NK-92 treated with Interleukin-12 subunit alpha and Interleukin-12 subunit beta, amount 100 ng/mL, for 24 hours (cell line): ENCODE measurements around the gene PLA2G1B.

Source experiments
- DNase-seq: peaks from one replicate; lab custom pipeline; 2025; lab: John Stamatoyannopoulos, UW

PLA2G1B gene

DNA sequence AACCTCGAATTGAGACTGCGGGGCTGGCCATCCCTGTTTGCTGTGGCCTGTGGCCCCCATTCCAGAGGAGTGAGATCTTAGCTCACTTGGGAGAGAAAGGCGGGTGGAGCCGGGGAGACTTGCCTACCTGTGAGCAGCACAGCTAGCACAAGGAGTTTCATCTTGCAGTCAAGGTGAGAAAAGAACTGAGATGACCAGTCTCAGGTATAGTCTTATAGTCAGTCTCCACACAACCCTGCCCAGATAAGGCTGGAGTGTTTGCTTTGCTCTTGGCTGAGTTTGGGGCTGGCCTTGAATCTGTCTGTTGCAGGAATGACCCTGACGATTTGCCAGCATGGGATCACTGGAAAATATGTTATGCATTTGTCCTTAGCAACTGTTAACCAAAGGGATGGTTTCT is at the start of gene PLA2G1B:
PLA2G1B (minus strand) TSS at position 187 of the 400 bp plus-strand sequence; CDS start at position 161, 26 bp downstream.
- no peak for DNase-seq

DNA sequence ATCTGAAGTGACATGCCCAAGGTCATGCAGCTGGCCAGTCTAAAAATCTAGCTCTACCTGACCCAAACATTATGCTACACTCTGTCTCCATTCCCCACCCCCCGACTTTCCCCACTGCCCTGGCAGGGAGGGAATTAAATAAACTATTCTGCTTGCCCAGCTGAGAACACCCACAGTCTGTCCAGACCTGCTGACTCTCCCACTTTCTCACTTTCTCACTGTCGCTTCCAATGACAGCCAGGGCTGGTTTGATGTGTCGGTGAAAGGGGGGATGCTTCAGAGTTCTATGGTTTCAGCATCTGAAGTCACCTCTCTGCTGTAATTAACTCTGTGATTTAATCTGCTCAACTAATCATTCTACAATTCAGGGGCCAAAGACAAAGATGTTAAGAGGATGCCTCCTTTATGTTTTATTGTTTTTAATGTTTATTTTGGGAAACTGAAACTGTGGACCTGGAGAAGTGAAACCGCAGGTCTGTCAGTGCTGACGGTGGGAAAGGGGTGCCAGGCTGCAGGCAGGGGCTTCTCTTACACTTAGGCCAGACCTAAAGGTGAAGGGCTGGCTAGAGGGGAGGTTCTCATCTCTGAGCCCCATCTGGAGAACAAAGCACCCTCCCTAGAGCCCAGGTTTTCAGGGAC is 49.5 kb upstream of the PLA2G1B start:
- DNase-seq = no peak

DNA sequence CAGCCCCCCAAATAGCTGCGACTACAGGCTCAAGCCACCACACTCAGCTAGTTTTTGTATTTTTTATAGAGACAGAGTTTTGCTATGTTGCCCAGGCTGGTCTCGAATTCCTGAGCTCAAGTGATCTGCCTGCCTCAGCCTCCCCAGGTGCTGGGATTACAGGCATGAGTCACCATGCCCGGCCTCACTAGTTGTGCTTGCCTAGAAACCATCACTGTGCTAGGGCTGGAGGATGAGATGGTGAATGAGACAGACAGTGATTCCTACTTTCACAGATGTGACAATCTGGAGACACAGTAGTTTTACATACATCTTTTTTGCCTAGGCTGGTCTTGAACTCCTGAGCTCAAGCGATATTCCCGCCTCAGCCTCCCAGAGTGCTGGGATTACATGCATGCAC is 48.8 kb upstream of the PLA2G1B start:
- DNase-seq = no peak

DNA sequence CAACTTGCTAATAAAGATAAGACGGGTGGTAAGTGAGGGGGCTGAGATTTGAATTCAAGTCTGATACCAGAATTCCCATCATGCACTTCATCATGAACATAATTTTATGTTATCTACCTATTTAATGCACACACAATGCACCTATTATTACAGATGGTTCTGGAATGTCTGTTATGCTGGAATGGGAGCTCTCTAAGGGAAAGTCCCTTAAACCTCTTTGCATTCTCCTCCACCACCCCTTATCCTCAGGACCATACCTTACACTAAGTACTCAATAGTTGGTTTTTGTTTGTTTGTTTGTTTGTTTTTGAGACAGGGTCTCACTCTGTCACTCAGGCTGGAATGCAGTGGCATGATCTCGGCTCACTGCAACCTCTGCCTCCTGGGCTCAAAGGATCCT is 48.4 kb upstream of the PLA2G1B start:
- no peak for DNase-seq

DNA sequence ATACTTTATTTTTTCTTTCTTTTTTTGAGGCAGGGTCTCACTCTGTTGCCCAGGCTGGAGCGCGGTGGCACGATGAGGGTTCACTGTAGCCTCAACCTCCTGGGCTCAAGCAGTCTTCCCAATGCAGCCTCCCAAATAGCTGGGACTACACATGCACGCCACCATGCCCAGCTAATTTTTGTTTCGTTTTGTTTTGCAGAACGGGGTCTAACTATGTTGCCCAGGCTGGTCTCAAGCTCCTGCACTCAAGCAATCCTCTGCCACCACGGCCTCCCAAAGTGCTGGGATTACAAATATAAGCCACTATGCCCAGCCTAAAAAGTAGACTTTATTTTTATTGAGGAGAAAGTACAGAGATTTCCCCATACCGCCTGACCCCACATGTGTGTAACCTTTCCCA is 46.1 kb upstream of the PLA2G1B start:
- DNase-seq = no peak

DNA sequence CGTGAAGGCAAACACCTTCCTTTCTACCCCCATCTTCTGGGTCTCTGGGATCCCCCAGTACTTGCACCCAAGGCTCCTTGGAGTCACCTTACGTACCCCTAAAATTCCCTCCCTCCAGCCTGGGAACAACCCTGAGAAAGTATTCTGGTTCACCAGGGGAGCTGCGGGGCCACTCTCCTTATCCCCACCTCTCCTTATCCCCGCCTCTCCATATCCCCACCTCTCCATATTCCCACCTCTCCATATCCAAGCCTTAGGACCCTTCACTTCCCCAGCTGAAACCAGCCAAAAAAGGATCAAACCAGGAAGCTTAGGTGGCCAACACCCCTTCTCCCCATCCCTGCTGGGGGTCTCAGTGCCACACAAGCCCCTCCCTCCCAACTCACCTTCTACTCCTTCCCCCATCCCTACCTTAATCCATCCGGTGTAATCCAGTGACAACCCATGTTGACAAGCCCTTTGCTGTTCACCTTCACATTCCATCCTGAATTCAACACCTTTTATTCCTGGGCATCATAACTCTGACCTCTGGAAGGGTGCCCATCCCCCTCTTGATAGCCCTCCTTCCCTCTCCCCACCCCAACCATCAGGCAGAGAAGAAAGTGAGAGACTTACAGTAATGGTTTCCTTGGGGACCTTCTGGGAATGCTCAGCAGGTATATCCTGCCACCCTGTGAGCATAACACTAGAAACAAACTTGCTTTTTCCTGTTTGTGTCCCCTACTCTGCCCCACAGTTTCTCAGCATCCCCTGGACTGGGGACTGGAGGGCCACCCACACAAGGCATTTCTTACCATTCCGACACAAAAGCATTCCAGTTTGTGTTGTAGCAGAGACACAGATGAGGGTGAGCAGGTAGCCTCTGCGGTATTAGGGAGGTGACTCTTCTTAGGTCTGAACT is 43.0 kb upstream of the PLA2G1B start:
- DNase-seq = no peak

DNA sequence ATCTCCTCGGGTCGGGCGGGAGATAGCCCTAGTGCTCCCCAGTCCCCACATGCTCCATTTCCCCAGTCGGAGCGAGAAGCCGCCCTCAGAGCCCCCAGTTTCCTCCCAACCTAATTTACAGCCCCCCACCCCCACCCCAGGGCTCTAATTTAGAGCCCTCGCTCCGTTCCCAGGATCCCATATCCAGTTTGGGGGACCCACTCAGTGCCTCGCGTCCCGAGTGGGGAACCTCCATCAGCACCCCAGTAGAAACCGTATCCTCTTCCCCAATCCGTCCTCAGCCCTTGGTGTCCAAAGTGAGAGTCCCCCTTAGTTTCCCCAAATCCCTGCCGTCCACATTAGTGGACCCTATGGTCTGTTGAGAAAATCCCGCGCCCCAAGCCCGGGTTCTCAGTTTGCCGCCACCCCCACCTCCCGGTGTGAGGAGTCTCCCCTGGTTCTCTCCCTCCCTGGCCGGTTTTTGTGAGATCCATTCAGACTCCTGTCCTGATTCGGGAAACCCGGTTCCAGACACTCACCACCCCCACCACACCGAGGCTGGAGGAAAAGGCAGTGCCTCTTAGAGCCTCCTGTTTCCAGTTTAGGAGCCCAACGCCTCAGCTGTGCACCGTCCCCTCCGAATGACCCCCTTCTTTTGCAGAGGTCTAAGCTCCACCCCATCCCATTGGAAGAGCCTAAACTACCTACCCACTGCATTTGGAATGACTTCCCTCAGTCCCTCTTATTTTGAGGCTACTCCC is 42.2 kb upstream of the PLA2G1B start:
- no peak for DNase-seq

DNA sequence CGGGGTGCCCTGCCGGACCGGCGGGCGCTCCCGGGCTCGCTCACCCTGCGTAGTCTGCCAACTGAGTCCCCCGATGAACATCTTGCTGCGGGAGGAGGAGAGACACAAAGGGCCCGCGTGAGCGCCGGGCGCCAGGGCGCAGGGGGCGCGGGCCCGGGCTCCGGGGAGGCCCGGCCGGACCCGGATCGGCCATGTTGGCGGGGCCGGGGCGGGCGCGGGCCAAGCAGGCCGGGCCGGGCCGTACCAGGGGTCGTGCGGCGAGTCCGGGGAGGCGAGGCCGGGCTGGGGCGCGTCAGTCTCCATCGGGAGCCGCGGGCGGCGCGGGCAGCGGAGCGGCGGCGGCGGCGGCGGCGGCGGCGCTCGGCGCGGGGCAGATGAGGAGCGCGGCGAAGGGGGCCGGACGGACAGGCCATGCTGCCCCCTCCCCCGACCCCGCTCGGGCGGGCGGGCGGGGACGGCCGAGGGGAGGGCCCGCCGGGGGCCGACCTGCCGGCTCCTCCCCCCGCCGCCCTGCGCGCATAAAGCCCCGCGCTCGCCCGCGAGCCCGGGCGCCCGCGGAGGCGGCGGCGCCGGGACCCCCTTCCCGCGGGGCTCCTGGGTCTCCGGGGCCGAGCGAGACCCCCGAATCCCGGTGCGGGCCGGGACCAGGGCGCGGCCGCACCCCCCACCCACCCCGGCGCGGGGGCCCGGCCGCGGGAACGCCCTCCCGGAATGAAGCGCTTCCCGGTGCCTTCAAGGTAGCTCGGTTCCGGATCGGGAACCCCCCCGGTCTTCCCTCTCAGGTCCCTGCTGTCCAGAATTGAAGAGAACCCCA is 41.4 kb upstream of the PLA2G1B start, which contains the start of gene MSI1:
MSI1 (minus strand) TSS at position 376 of the 814 bp plus-strand sequence; CDS start at position 303, 73 bp downstream.
- no peak for DNase-seq

DNA sequence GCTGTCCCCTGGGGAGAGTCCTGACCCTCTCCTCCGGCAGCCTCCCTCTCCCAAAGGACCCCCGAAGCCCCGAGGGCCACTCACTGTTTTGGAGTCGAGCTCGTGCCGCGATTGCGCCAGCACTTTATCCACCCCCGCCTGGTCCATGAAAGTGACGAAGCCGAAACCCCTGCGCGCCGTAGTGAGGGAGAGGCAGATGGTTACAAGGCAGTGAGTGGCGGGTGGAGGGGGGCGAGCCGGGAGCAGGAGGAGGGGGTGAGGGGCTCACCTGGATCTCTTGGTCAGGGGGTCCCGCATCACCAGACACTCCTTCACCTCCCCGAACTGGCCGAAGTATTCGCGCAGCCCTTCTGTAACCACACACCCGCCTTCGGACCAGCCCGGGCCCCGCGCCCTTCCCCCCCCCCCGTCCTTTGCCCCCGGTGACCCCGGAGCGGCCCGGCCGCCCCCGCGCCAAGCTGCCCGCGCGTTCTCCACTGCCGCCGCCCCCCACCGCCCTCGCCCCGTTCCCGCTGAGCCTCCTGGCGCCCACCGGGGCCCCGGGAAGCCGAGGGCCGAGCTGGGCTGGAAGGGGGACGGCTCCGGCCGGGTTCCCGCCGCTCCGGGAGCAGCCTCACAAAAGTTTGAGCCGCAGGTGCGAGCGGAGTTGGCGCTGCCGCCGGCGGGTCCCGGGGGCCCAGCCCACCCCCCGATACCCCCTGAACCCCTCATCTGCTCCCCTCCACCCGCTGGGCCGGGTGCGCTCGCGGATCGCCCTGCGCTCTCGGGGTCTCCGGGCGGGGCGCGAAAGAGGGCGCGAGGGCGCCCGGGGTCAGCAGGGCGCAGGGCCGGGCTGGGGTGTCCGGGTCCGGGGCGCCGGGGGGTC is 40.6 kb upstream of the PLA2G1B start:
- DNase-seq = no peak

DNA sequence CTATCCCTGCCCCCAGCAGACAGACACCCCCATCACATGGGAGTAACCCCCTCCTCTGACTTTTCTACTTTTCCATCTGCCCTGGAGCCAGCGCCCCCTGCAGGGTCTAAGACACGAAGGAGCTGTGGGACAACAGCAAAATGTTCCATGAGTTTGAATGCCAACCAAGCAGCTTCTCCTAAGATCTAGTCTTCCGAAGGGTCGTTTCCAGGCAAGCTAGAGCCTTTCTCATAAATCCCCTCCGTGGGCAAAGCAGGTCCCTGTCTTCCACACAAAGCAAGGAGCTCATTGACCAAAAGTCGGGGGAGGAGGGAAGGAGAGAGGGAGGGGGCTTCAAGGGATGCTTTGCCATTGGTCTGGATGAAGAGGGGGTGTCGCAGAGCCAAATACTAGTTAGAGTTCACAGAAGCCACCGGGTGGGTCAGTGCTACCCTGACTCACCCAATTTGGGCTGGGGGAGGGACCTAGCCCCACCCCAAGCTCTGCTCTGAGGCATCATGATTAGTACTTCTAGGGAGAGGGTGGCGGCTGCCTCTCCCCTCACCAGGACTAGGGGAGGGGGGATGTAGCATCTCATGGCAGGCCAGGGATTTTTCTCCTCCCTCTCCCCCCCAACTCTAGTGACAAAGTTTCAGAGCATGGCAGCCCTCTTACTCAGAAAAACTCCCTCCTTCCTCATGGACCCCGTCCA is 39.8 kb upstream of the PLA2G1B start:
- no peak for DNase-seq

DNA sequence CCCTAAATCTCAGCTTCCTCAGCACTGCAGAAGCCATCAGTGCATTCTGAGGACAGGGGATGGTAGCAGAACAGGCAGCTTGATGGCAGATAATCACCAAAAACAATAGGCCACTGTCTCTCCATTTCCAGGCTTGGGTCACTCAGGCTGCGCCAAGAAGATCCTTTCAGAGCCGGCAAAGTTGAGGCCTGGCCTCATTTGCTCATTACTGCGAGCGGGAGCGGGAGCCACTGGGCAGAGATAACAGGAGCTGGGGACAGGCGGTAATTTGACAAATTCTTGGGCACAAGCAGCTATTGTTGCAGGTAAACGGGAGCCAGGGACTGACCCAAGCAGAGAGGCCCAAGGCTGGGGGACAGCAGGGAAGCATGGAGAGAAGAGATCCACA is 39.3 kb upstream of the PLA2G1B start:
- no peak for DNase-seq

DNA sequence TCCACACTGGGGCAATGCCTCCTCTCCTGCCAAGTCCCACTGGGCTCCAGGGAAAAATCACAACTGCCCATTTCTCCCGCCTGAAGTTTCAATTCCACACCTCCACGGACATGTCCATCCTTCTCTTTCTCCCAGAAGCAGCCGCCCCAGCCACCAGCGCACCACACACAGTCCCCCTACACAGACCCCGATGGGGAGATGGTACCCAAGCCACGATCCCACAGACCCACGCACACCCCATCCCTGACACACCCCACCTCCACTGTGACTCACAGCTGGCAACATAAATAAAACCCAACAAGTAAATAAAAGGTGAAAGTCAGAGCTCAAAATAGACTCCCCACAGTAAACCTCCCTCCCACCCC is 38.7 kb upstream of the PLA2G1B start:
- no peak for DNase-seq

DNA sequence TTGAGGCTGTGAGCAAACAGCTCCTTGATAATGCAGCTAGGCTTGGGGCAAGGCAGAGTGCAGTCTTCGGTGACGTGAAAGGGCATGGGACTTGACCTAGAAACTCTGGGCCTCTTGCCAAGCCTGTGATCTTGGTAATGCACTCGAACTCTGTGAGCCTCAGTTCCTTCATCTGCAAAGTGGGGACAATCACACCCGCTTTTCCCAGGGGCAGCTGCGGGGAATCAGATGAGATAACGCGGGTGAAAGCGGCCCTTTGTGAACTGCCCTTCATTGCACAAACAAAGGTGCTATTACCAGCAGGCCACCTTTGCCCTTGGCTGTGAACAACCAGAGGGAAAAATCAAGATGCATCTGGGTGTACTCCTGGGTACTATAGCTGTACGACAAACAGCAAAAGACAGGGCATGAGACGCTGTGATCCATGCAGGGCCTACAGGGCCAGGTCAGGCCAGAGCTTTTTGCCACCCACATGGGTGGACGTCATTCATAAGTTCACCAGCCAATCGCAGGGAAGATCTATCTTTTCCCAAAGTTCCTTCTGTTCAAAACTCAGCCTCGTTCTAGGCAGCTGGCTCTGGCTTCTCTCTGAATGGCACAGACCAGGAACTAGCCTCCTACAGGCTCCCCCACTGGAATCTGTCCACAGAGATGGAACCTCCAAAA is 38.2 kb upstream of the PLA2G1B start:
- DNase-seq = no peak

DNA sequence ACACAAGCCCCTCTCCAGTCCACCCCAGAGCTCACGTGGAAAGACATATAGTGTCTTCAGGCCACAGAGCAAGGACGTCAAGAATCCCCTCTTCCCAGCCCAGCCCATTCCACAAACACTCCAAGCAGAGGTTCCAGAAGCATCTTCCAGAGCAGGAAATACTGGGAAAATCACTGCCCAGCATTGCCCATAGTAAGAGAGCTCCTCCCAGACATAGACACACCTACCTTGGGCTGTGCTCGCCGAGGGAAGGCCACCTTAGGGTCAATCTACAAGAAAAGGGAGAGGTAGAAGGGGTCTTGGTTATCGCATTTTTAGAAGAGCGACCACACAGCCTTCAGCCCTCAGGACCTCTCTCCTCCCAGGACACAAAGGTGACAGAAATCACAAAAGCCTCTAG is 36.9 kb upstream of the PLA2G1B start:
- no peak for DNase-seq

DNA sequence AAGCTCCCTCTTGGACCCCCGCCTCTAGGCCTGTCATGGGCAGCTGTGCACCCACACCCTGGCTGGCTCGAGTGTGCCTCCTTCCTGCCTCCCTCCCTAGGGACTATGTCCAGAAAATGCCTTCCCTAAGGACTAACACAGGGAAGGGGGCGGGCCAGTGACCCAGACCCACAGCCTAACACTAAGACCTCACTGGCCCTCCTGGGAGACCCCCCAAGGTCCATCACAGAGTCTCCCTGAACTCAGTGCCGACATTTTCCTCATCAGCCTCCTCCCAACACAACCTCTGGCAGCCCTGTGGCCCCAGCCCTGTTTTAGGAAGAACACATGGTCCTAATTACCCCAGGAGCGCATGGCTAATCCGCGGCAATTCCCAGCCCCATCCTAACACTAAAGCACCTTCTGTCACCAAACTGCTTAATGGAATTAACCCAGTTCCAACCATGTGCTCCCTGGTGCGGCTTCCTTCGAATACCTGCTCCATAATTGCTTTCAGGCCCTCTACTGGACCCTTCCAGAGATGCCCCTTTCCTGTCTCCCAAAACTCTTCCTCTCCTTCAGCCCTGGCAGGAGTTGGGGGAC is 35.8 kb upstream of the PLA2G1B start:
- DNase-seq = no peak

DNA sequence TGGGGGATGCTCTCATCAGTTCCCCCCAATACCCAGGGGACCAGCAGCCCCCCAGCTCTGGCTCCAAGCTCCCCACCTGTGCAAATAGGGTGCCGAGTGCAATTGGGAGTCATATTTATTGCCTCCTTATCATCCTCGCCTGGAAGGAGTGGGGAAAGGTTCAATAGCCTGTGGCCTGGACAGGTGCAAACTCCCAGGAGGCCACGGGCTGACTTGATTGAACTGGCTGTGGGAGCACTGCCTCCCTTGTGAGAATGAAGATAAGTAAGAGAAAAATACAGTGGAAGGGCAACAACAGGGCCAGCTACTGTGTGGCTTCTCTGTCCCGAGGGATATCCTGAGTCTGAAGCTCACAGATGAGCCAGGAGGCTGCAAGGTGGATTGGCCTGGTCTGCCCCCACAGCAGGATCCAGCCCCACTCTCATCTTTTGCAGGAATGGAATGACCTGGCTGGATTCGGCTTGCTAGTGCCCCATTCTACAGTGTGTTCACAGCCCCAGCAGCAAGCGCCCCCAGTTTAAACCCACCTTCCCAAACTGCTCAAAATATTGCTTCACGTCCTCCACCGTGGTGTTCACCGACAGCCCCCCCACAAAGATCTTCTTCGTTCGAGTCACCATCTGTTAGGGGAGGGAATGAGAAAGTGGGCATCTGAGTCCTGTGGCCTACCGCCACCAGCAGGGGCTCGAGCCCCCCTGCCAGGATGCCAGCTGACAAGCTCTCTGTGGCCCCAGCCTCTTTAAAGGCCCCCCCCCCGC is 35.1 kb upstream of the PLA2G1B start:
- no peak for DNase-seq

DNA sequence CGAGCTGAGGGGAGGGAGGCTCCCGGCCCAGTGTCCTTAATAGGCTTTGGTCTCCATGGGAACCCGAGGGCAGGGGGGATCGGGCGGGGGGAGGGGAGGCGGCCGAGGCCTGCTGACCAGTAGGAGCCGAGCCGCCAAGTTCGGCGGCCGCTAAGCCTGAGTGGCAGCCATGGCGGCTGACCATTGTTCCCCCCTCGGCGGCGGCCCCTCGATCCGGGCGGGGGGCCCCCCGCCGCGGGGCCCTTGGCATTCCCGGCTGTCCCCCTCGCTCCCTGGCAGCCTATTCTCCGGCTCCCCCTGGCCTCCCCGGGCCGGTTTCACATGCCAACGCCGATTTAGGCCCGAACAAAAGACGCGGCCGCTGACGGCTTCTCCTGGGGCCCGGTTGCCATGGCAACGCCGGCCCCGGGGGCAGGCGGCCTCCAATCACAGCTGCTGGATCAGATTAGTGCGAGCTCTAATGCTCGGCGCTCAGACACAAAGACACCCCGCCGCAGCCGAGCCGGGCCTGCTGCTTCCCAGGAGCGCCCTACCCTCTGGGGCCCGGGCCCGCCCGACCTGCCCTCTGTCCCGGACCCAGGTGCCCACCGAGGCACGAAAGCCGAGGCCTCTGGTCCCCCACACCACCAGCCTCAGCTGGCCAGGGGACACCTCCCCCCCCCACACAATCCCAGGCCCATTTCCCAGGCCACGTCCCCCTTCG is 34.1 kb upstream of the PLA2G1B start:
- DNase-seq = no peak

DNA sequence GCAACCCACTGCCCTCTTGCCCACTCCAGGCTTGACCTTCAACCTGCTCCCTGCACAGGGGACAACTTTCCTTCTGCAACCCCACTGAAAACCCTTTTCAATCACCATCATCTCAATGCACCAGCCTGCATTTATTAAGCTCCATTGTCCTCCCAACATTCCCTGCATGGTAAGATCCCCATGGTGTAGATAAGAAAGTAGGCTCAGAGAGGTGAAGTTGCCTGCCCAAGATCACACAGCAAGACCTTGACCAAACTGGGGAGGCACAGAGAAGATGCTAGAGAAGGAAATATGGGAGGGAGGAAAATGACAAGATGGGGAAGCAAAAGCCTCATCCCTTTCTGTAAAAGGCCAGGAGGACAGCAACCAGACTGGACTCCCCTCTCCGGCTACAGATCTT is 31.5 kb upstream of the PLA2G1B start:
- DNase-seq = no peak
